Stimulated activated CD4-positive, alpha-beta T cell treated with anti-CD3 and anti-CD28 coated beads, Interleukin-1b, Interleukin-23, amount 100 ng/mL, for 1 hour (primary cell): ENCODE data around the gene NUP210L.
"Not testable (repeated sequence)": the region's sequence is repeated elsewhere in the genome, so short reads cannot be mapped to it uniquely, and the experiment has no call there.

Experiments used
- DNase-seq, 2 donors: peaks; one replicate each; pipeline ENCODE4 v3.0.0-alpha.2; 2020; ENCODE audit warnings: low read depth in 2 of 2

Gene NUP210L

DNA sequence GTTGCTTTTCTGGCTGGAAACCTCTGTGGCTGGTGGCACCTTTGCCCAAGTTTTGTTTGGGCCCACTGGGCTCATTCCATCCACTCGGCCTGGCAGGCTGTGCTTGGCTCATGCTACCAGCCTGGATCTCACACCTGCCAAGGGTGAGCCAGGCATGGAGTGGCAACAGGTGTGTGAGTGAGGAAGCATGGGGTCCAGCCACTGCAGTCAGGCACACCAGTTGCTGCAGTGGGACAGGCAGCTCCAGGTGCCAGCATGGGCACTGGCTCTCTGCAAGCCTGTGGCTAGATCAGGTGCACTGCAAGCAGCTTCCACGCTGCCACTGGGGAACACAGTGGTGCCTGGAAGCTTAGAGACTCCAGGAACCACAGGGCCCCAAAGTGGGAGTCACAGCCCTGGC lies 57.0 kb downstream of the NUP210L start:
- DNase-seq, result no peak

DNA sequence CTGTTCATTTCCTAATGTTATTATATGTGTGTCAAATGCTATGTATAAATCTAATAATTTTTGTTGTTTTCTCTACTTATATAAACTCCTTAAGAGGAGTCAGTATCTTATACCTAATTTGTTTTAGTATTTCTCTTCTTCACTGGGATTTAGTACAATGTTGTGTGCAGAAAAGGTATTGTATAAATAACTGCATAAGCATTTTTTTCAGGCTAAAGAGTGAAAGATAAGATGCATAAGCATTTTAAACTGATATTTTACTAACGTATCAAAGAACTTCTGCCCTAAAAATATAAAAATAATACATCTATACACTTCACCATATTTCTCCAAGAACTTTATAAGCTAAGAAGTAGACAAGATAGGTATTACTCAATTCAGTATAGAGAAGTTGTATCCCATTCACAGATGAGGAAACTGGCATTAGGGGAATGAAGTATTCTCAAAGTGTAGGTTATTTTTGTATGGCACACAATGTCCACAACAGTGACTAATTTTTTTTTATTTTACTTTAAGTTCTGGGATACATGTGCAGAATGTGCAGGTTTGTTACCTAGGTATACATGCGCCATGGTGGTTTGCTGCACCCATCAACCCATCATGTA lies 59.3 kb downstream of the NUP210L start:
- DNase-seq, result no peak

DNA sequence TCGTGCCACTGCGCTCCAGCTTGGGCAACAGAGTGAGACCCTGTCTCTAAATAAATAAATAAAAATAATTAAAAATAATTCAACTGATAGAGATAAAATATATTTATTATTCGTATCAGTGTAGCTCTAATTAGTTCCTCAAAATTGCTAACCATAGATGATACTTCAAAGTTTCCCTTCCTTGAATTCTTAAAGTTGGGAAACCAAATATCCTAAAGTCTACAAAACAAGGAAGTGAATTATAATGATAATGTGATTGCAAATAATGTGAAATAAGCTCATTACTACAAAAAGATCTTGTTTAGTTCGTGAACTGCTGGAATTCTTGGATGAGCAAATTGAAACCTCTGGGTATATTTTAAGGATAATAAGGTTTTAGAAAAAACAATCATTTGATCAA lies 60.5 kb downstream of the NUP210L start:
- DNase-seq, result no peak

DNA sequence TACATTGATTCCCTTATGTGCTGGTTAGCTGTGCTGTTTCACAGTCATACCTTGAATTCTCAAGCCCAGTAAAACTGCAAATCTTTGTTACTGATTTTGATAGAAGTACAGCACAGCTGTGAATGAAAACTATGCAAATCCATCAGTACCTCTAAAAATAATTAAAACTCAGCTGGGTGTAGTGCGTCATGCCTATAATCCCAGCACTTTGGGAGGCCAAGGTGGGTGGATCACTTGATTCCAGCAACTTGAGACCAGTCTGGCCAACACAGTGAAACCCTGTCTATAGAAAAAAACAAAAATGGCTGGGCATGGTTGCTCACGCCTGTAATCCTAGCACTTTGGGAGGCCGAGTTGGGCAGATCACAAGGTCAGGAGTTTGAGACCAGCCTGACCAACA lies 61.2 kb downstream of the NUP210L start:
- DNase-seq, result no peak

DNA sequence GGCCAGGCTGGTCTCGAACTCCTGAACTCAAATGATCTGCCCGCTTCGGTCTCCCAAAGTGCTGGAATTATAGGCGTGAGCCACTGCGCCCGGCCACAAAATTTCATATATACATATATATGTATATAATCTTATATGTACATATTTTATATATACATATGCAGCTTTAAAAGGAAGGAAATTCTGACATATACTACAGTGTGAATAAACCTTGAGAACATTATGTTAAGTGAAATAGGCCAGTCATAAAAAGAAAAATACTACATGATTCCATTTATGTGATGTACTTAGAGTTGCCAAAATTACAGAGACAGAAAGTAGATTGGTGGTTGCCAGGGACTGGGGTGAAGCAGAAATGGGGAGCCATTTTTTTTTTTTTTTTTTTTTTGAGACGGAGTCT lies 63.2 kb downstream of the NUP210L start:
- no peak for DNase-seq

DNA sequence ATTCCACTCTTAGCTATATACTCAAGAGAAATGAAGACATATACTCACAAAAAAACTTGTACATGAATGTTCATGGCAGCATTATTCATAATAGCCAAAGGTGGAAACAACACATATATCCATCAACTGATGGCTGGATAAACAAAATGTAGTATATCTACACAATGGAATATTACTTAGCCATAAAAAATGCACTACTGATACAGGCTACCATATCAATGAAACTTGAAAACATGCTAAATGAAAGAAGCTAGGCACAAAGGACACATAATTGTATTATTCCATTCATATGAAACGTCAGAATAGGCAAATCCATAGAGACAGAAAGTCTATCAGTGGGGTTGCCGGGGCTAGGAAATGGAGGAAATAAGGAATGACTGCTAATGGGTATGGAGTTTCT lies 67.3 kb downstream of the NUP210L start:
- DNase-seq, result no peak

DNA sequence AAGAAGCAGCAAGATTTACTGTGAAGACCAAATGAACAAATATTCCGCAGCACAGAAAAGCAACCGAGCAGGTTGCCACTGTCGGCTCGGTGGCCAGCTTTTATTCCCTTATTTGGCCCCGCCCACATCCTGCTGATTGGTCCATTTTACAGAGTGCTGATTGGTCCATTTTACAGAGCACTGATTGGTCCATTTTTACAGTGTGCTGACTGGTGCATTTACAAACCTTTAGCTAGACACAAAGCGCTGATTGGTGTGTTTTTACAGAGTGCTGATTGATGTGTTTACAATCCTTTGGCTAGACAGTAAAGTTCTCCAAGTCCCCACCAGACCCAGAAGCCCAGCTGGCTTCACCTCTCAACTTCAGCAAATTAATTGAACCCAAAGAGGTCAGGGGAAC lies 71.8 kb downstream of the NUP210L start:
- DNase-seq, result not testable (repeated sequence)

DNA sequence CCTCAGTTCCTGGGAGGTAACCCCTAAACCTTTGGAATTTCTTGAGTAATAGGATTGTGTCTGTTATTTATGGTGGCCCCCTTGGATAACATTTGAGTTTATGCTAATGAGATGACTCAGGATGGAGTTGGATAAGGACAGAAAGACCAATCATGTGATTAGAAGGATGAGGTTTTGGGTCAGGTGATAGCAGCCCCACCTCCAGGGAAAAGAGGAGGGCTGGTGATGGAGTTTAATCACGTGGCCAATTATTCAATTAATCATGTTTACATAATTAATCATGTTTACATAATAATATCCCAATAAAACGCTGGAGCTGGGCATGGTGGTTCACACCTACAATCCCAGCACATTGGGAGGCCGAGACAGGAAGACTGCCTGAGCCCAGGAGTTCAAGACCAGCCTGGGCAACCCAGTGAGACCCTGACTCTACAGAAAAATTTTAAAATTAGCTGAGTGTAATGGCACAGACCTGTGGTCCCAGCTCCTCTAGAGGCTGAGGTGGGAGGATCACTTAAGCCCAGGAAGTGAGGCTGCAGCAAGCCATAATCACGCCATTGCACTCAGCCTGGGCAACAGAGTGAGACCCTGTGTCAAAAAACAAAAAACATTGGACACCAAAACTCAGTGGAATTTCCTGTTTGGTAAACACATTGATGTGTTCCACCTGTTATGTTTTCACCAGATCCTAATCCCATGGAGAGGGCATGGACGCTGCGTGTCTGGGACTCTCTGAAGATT lies 73.3 kb downstream of the NUP210L start:
- no peak for DNase-seq

DNA sequence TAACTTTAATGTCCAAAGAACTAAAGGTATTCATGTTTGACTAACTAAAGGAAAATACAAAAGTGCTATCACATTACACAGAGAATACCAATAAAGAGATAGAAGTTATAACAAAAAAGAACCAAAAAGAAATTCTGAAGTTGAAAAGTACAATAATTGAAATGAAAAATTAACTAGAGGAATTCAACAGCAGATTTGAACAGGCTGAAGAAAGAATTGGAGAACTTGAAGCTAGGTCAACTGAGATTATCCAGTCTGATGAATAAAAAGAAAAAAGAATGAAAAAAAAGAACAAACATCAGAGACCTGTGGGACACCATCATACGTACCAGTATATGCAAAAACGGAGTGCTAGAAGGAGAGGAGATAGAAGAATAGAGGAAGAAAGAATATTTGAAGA lies 78.5 kb downstream of the NUP210L start:
- DNase-seq, result no peak

DNA sequence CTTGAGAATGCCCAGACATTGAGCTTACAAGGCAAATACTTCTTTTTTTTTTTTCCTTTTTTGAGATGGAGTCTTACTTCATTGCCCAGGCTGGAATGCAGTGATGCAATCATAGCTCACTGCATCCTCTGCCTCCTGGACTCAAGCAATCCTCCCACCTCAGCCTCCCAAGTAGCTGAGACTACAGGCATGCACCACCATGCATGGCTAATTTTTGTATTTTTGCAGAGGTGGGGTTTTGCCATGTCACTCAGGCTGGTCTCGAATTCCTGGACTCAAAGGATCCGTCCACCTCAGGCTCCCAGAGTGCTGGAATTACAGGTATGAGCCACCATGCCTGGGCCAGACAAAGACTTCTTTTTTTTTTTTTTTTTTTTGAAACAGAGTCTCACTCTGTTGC lies 79.1 kb downstream of the NUP210L start:
- DNase-seq, result no peak

DNA sequence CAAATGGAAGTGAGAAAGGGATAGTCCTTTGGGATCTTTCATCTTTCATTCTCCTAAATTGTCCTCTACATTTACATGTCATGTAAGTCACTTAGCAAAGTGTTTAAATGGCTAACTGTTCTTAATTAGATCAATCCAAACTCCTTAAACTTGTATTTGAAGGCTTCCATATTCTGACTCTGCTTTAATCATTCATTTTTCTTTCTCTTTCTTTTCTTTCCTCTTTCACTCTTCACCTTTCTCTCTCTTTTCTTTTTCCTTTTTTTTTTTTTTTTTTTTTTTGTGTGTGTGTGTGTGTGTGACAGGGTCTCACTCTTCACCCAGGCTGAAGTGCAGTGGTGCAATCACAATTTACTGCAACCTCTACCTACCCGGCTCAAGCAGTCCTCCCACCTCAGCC lies 92.6 kb downstream of the NUP210L start:
- DNase-seq, result no peak

DNA sequence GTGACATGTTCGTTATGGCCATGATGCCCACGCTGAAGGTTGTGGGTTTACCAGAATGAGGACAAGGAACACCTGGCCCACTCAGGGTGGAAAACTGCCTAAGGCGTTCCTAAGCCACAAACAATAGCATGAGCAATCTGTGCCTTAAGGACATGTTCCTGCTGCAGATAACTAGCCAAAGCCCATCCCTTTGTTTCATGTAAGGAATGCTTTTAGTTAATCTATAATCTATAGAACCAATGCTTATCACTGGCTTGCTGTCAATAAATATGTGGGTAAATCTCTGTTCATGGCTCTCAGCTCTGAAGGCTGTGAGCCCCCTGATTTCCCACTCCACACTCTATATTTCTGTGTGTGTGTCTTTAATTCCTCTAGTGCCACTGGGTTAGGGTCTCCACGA lies 107.4 kb downstream of the NUP210L start:
- not testable (repeated sequence) for DNase-seq

DNA sequence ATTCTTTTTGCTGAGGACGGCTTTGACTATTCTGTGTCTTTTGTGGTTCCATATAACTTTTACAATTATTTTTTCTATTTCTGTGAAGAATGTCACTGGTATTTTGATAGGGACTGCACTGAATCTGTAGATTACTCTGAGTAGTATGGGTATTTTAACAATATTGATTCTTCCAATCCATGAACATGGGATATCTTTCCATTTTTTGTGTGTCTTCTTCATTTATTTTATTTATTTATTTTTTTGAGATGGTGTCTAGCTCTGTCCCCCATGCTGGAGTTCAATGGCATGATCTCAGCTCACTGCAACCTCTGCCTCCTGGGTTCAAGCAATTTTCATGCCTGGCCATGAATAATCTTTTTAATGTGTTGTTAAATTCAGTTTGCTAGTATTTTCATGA lies 121.2 kb downstream of the NUP210L start:
- not testable (repeated sequence) for DNase-seq

DNA sequence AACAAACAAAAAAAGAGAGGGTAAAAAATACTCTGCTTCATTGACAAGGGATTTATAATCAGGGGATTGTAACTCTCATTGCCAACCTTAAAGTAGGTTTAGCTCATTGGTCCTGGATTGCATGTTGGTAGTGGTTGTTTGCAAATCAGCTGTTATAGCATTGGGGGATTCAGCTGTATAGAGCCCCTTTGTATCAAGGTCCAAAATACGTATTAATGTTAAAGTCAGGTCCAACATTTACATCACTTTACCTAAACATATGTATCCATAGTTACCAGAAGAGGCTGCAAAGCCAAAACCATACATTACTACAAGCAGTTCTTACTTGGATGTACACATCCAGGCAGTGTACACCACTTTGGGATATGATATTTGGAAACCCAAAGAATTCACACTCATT lies 134.9 kb downstream of the NUP210L start:
- no peak for DNase-seq

DNA sequence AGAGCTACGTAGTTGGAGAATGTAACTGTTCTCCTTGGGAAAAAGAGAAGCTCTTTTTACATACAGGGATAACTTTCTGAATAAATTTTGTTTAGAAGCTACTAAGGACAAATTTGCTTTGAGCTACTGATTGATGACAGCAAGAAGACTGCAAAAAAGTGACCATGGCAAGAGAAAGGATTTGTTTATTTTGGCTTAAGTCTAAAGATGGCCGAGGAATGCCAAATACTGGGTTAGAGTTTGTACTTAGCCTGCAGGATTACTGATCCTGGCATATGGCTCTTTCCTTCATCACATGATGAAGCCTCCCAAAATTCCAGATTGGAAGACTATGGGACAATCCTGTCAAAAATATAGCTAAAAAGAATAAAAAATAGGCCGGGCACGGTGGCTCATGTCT lies 135.6 kb downstream of the NUP210L start:
- no peak for DNase-seq

DNA sequence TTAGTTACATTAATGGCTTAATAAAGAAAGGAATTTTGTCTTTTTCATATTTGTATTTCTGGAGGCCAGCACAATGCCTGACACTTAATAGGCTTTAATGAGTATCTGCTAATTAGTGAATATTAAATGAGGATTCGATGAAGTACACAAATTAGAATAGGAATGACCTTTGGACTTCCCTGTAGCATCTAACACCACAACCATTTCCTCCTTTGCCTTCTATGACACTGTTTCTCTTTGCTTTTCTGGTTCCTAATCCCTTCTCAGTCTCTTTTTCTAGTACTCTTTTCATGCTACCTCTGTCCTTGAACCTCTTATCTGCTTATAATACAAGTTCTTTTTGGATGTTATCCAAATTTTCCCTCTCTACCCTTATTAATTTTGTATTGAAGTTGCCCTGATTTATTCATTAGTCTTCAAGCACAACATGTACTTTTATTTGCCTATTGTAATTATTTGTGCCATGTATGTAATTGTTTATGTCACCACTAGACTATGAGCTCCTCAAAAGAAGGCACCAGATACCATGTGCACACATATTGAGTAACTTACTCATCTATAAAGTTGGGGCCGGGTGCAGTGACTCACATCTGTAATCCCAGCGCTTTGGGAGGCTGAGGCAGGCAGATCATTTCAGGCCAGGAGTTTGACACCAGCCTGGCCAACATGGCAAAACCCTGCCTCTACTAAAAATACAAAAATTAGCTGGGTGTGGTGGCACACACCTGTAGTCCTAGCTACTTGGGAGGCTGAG lies 140.5 kb downstream of the NUP210L start:
- no peak for DNase-seq

DNA sequence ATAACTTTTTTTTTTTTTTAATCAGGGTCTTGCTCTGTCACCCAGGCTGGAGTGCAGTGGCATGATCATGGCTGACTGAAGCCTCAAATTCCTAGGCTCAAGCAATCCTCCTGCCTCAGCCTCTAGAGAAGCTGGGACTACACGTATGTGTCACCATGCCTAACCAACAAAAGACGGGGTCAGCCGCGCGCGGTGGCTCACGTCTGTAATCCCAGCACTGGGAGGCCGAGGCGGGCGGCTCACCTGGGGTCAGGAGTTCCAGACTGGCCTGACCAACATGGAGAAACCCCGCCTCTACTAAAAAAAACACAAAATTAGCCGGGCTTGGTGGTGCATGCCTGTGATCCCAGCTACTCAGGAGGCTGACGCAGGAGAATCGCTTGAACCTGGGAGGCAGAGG lies 142.3 kb downstream of the NUP210L start:
- not testable (repeated sequence) for DNase-seq

DNA sequence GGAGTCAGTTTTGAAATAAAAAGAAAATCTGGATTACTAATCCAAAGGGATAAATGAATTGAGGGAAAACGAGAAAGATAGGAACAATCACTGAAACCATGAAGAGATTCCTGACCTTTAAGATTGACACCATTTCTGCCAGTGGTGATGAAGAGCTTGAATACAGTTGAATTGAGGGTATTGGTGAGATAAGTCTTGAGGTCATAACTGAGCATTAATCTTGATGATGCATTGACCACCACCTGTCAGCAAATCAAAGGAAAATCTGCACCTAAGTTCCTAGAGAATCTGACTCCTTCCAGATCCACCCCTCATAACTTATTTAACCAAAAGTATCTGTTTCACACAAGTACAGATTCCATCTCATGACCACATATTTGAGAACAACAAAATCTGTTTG lies 142.7 kb downstream of the NUP210L start:
- no peak for DNase-seq

DNA sequence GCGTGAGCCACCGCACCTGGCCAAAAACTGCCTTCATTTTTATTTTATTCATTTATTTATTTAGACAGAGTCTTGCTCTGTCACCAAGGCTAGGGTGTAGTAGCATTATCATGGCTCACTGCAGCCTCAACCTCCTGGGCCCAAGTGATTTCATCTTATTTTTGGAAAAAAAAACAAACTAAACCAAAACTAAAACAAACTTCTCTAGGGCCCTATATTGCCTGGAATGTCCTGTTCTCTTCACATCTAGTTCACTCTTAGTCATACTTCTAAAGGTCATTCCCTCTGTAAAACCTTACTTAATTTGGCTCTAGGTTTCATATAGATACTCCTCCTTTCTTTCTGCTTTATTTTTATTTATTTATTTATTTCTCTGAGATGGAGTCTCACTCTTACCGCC lies 148.7 kb downstream of the NUP210L start:
- no peak for DNase-seq

DNA sequence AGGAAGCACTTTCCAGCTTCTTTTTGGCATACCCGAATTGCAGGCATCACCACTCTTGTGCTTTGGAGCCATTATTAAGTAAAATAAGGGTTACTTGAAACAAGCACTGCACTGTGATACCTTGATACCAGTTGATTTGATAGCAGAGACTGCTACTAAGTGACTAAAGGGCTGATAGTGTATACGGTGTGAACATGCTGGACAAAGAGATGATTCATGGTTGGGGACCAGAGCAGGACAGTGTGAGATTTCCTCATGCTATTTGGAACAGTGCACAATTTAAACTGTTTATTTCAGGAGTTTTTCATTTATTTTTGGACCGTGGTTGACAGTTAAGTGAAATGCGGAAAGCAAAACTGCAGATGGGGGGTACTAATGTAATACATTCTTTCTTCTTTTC lies 154.5 kb downstream of the NUP210L start:
- no peak for DNase-seq

DNA sequence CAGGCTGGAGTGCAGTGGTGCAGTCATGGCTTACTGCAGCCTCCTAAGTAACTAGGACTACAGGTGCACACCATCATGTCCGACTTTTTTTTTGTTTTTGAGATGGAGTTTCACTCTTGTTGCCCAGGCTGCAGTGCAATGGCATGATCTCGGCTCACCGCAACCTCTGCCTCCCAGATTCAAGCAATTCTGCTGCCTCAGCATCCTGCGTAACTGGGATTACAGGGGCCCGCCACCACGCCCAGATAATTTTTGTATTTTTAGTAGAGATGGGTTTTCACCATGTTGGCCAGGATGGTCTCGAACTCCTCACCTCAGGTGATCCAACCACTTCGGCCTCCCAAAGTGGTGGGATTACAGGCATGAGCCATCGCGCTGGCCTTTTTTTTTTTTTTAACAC lies 158.0 kb downstream of the NUP210L start:
- not testable (repeated sequence) for DNase-seq

DNA sequence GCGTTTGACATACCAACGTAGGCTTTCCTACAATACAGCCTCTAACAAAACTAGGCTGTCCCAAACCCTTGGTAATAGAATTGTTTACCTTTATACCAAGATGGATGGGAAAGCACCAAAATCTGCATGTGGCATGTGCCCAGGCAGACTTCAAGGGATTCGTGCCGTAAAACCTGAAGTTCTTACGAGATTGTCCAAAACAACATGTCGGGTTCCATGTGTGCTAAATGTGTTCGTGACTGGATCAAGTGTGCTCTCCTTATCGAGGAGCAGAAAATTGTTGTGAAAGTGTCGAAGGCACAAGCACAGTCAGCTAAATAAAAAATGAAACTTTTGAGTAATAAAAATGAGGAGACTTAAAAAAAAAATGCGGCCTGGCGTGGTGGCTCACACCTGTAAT lies 159.2 kb downstream of the NUP210L start:
- DNase-seq, result no peak

DNA sequence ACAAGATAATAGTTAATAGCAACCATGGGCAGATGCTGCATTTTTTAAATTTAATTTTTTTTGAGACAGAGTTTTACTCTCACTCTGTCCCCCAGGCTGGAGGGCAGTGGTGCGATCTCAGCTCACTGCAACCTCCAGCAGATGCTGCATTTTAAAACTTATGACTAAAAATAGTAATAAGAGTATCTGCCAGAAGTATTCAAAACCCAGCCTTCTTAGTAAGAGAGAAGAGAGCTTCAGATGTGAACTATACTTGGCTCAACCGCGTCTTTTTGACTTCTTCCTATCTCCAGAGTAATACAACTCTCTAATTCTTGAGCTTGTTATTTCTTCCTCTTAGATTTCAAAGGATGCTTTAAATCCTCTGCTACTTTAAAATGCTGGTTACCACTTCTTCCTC lies 159.7 kb downstream of the NUP210L start:
- DNase-seq, result no peak
